Effector memory CD8-positive, alpha-beta T cell (primary cell): ENCODE measurements around the gene FRRS1.
"Not testable (repeated sequence)": the region's sequence is repeated elsewhere in the genome, so short reads cannot be mapped to it uniquely, and the experiment has no call there.

Experiments used
- ATAC-seq: fragments of 150-1000 bp; cut with Tn5 transposase; replicated peaks from 2 replicates; pipeline ENCODE4 v1.10.0; 2021; ENCODE audit warnings: mild to moderate bottlenecking, moderate library complexity
- DNase-seq, 3 experiments: peaks; one replicate each; pipeline ENCODE4 v3.0.0; 2021
- H3K27ac Mint-ChIP-seq, 2 donors: one replicate each; pipeline ENCODE4 v1.8.0; 2022; ENCODE audit warnings: mild to moderate bottlenecking in 2 of 2, mixed read lengths in 2 of 2, moderate library complexity in 2 of 2
- H3K27me3 Mint-ChIP-seq, 2 donors: one replicate each; pipeline ENCODE4 v1.8.0; 2022; ENCODE audit warnings: mixed read lengths in 2 of 2
- H3K36me3 Mint-ChIP-seq: one replicate; pipeline ENCODE4 v1.8.0; 2022; ENCODE audit warnings: mild to moderate bottlenecking, moderate library complexity, mixed read lengths; ENCODE audit not compliant: insufficient read depth
- H3K4me1 Mint-ChIP-seq, 2 donors: one replicate each; pipeline ENCODE4 v1.8.0; 2022; ENCODE audit warnings: low read depth in 2 of 2, mixed read lengths in 2 of 2
- H3K4me3 Mint-ChIP-seq, 2 donors: one replicate each; pipeline ENCODE4 v1.8.0; 2022; ENCODE audit warnings: mild to moderate bottlenecking in 2 of 2, mixed read lengths in 2 of 2, moderate library complexity in 2 of 2
- H3K9me3 Mint-ChIP-seq, 2 donors: one replicate each; pipeline ENCODE4 v1.8.0; 2022; ENCODE audit warnings: mixed read lengths in 2 of 2
- total RNA-seq, 9 experiments: gene quantifications; one replicate each; lab custom pipeline; 2026; lab: John Stamatoyannopoulos, UW

FRRS1 gene, protein sequence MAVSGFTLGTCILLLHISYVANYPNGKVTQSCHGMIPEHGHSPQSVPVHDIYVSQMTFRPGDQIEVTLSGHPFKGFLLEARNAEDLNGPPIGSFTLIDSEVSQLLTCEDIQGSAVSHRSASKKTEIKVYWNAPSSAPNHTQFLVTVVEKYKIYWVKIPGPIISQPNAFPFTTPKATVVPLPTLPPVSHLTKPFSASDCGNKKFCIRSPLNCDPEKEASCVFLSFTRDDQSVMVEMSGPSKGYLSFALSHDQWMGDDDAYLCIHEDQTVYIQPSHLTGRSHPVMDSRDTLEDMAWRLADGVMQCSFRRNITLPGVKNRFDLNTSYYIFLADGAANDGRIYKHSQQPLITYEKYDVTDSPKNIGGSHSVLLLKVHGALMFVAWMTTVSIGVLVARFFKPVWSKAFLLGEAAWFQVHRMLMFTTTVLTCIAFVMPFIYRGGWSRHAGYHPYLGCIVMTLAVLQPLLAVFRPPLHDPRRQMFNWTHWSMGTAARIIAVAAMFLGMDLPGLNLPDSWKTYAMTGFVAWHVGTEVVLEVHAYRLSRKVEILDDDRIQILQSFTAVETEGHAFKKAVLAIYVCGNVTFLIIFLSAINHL
- total RNA-seq, result 1.2 to 2.9 (median 2.0) reads per million in 9 experiments

DNA sequence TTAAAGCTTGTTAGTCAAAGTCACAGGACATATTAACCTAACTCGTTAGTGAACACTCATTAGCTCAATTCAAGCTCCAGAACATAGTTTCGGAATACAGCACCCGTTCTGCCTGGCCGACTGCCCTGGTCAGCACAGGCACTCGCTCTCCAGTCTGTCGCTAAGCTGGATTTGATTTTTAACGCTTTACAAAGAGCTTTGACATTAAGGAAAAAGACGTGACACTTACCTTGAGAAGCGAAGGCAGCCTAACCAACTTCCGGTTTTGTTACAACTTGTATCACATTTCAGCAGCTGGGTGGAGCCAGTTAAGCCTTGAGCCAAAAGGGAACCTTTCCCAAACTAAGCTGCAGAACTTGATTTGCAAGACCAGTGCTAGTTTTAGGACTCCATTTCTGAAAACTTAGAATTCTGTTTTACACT lies at the start of gene FRRS1:
TSS of gene FRRS1 (minus strand) at position 258 of the 423 bp plus-strand sequence. CDS start 17,867 bp downstream, outside the sequence.
- peak within 1 kb of the TSS; percentile 84 to 86 for H3K4me3 Mint-ChIP-seq
- ATAC-seq (peak; percentile 75), DNase-seq (peak; percentile 3 to 23 (median 16))
- peaks cover 0 to 30% of the 10 kb centered on the region in 2 donors for H3K27me3 Mint-ChIP-seq
- peaks cover 0 to 3% of the 10 kb centered on the region in 2 donors for H3K4me1 Mint-ChIP-seq
- peak within 1 kb of the TSS; percentile 87 to 90 for H3K27ac Mint-ChIP-seq
- H3K36me3 Mint-ChIP-seq, result no peaks in the 10 kb centered on the region
- H3K9me3 Mint-ChIP-seq, result no peaks in the 10 kb centered on the region

DNA sequence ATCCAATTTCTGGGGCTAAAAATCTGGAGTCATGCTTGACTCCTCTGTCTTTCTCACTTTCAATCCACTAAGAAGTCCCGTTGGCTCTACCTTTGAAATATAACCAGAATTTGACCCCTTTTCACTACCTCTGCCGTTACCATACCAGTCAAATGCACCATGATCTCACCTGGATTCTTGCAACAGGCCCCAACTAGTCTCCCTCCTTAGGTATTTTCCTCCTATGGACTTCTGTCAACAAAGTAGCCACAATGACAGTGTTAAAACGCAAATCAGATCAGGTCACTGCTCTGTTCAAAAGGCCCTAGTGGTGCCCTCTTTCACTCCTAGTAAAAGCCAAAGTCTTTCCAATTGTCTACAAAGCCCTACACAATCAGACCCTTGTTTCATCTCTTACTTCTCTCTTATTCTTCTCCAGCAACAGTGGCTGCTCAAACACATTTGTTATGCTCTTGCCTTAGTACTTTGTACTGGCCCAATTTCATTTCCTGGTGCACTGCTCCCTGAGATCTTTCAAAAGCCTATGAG lies 48.0 kb upstream of the FRRS1 start:
- Mint-ChIP-seq H3K4me3 (no peak overlapping the region), H3K36me3 (no peaks in the 10 kb centered on the region), H3K4me1 (no peaks in the 10 kb centered on the region), H3K27me3 (peaks cover 17 to 30% of the 10 kb centered on the region in 2 donors), H3K9me3 (no peaks in the 10 kb centered on the region), H3K27ac (no peak overlapping the region)
- DNase-seq (no peak), ATAC-seq (no peak)

DNA sequence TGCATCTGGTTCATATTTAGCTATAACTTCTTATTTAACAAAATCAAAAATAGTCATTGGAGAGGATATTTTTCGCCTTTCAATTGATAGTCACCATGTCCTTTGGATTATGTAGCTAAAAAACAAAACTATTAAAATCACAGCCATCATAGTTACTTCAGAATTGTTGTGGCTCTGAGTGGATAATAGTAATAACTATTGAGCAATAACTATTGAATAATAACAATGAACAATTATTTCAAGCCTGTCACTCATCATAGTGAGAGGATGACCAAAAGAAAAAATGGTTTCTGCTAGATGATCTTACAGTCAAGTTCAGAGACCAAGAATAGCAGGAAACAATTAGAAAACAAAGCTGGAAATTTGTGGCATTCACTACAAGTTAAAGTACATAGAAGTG lies 45.3 kb upstream of the FRRS1 start:
- ATAC-seq, result no peak

DNA sequence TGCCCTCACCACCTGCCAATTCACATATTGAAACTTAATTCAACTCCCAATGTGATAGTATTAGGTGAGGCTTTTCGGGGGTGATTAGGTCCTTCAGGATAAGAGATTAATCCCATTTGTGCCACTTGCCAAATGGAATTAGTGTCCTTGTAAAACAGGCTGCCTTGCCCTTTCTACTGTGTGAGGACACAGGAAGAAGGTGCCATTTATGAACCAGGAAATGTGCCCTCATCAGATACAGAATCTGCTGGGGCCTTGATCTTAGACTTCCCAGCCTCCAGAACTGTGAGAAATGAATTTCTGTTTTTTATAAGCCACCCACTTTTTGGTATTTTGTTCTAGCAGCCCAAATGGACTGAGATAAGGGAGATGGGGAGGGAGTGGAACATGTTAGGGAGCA lies 44.6 kb upstream of the FRRS1 start:
- ATAC-seq (no peak), DNase-seq (no peak)
- Mint-ChIP-seq H3K36me3 (no peaks in the 10 kb centered on the region), H3K4me3 (no peak overlapping the region), H3K27ac (no peak overlapping the region), H3K4me1 (no peaks in the 10 kb centered on the region), H3K9me3 (no peaks in the 10 kb centered on the region), H3K27me3 (peaks cover 19 to 23% of the 10 kb centered on the region in 2 donors)

More for the DNA sequence above, 45.3 kb upstream of the FRRS1 start:
- H3K27me3 Mint-ChIP-seq, result peaks cover 25 to 29% of the 10 kb centered on the region in 2 donors
- H3K4me1 Mint-ChIP-seq, result no peaks in the 10 kb centered on the region
- H3K9me3 Mint-ChIP-seq, result no peaks in the 10 kb centered on the region
- DNase-seq, result no peak
- H3K36me3 Mint-ChIP-seq, result no peaks in the 10 kb centered on the region
- H3K4me3 Mint-ChIP-seq, result no peak overlapping the region
- no peak overlapping the region for H3K27ac Mint-ChIP-seq

DNA sequence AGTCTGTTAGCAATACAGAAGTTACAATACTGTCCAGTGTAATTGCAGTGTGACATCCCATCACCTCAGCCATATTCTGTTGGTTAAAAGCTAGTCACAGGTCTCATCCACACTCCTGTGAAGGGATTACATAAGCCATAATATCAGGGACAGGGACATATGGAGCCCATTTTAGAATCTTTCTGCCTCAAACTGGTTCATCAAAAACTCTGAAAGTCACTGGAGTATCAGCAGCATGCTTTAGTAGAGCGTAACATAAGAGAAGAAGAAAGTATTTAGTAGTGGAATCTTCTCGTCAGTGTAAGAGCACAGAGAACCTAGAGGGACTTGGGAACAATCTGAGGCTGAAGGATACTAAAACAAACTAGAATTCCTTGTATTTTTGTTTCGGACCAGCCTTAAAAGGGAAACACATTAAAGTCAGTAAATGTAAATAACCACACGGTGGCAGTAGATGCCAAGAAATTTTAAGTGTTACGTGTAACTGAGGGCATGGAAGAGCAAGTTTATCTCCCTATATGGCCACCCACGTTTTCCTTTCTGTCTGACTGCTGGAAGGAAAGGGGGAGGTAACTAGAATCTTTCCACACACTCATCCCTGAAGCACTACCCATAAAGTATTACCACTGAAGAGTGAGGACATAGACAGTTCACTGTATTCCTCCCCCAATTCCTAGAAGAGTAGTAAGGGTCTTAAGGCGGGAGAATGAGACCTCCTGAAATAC lies 42.1 kb upstream of the FRRS1 start:
- no peak overlapping the region for H3K4me3 Mint-ChIP-seq
- peaks cover 12 to 17% of the 10 kb centered on the region in 2 donors for H3K27me3 Mint-ChIP-seq
- ATAC-seq (peak; percentile 86), DNase-seq (peak; percentile 37 to 47 (median 44))
- H3K9me3 Mint-ChIP-seq, result no peaks in the 10 kb centered on the region
- H3K4me1 Mint-ChIP-seq, result no peaks in the 10 kb centered on the region
- H3K36me3 Mint-ChIP-seq, result no peaks in the 10 kb centered on the region
- no peak overlapping the region for H3K27ac Mint-ChIP-seq

DNA sequence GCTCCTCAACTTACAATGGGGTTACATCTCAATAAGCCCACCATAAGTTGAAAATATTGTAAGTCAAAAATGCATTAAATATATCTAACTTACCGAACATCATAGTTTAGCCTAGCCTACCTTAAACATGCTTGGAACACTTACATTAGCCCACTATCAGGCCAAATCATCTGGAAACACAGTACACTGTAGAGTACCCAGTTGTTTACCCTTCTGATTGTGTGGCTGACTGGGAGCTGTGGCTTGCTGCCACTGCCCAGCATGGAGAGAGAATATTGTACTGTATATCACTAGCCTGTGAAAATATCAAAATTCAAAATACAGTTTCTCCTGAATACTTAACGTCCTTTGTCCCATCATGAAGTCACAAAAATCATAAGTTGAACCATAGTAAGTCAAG lies 40.4 kb upstream of the FRRS1 start:
- Mint-ChIP-seq H3K4me1 (no peaks in the 10 kb centered on the region), H3K27ac (no peak overlapping the region), H3K9me3 (no peaks in the 10 kb centered on the region), H3K27me3 (peaks cover 0 to 10% of the 10 kb centered on the region in 2 donors), H3K36me3 (no peaks in the 10 kb centered on the region), H3K4me3 (no peak overlapping the region)
- ATAC-seq, result no peak
- no peak for DNase-seq

DNA sequence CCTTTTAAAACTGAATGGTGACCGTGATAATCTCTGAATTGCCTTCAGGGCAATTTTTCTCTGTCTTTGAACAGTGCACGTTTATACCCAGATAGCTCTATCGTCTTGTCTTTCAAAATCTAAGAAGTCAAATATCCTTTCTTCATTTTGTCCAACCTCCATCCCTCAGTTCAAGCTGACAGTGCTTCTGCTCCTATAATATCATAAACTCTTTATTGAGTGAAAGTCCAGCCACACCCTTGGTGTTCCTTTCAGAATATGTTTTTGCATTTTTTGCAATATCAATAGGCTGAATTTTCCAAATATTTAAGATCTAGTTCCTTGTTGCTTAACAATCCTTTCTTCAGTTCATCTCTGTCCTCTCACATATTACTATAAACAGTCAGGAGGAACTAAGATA lies 35.1 kb upstream of the FRRS1 start:
- no peaks in the 10 kb centered on the region for H3K4me1 Mint-ChIP-seq
- ATAC-seq, result no peak
- no peak for DNase-seq
- no peak overlapping the region for H3K4me3 Mint-ChIP-seq
- no peaks in the 10 kb centered on the region for H3K9me3 Mint-ChIP-seq
- no peaks in the 10 kb centered on the region for H3K36me3 Mint-ChIP-seq
- no peak overlapping the region for H3K27ac Mint-ChIP-seq
- H3K27me3 Mint-ChIP-seq, result peaks cover 10 to 24% of the 10 kb centered on the region in 2 donors

DNA sequence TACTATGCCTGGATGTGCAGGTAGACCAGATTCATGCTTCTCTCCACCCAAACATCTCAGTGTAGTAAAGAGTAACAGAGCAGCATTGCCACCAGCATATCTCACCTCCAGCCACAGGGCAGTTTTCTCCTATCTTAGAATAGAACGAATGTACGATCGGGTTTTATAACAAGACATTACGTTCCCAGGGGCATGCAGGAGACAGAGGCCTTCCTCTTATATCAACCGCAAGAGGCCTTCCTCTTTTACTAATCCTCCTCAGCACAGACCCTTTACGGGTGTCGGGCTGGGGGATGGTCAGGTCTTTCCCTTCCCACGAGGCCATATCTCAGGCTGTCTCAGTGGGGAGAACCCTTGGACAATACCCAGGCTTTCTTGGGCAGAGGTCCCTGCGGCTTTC lies 27.4 kb upstream of the FRRS1 start:
- ATAC-seq, H3K27ac Mint-ChIP-seq, H3K4me1 Mint-ChIP-seq, H3K4me3 Mint-ChIP-seq, H3K36me3 Mint-ChIP-seq, DNase-seq, H3K9me3 Mint-ChIP-seq: not testable (repeated sequence)
- H3K27me3 Mint-ChIP-seq, result peaks cover 9 to 21% of the 10 kb centered on the region in 2 donors

DNA sequence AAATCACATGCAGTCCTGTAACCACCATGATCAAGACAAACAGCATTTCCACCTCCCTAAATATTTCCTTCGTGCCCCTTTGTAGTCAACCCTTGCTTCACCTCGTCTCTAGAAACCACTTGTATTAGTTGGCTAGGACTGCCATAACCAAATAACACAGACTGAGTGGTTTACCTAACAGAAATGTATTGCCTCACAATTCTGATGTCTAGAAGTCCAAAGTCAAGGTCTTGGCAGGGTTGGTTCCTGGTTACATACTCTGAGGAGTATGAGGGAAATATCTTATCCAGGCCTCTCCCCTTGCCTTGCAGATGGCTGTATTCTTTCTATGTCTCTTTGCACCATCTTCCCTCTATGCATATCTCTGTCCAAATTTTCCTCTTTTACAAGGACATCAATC lies 23.3 kb upstream of the FRRS1 start:
- Mint-ChIP-seq H3K27me3 (peaks cover 0 to 21% of the 10 kb centered on the region in 2 donors), H3K4me3 (no peak overlapping the region)

DNA sequence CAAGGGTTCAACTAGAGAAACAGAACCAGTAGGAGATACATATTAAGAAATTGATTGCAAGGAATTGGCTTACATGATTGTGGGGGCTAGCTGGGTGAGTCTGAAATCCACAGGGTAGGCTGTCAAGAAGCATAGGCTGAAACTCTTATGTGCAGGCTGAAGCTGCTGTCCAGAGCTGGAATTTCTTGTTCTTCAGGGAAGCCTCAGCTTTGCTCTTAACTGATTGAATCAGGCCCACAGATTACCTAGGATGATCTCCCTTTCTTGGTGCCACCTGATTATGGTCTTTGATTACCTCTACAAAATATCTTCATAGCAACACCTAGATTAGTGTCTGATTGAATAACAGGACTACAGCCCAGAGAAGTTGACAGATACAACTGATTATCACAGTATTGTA lies 22.5 kb upstream of the FRRS1 start:
- no peak for ATAC-seq
- Mint-ChIP-seq H3K27ac (no peak overlapping the region), H3K9me3 (no peaks in the 10 kb centered on the region), H3K36me3 (no peaks in the 10 kb centered on the region), H3K27me3 (peaks cover 0 to 20% of the 10 kb centered on the region in 2 donors), H3K4me1 (peaks cover 7% of the 10 kb centered on the region in 2 donors), H3K4me3 (no peak overlapping the region)
- DNase-seq, result no peak

More for the DNA sequence above, 23.3 kb upstream of the FRRS1 start:
- Mint-ChIP-seq H3K9me3 (no peaks in the 10 kb centered on the region), H3K36me3 (no peaks in the 10 kb centered on the region), H3K27ac (no peak overlapping the region), H3K4me1 (peaks cover 0 to 7% of the 10 kb centered on the region in 2 donors)
- no peak for DNase-seq
- no peak for ATAC-seq

DNA sequence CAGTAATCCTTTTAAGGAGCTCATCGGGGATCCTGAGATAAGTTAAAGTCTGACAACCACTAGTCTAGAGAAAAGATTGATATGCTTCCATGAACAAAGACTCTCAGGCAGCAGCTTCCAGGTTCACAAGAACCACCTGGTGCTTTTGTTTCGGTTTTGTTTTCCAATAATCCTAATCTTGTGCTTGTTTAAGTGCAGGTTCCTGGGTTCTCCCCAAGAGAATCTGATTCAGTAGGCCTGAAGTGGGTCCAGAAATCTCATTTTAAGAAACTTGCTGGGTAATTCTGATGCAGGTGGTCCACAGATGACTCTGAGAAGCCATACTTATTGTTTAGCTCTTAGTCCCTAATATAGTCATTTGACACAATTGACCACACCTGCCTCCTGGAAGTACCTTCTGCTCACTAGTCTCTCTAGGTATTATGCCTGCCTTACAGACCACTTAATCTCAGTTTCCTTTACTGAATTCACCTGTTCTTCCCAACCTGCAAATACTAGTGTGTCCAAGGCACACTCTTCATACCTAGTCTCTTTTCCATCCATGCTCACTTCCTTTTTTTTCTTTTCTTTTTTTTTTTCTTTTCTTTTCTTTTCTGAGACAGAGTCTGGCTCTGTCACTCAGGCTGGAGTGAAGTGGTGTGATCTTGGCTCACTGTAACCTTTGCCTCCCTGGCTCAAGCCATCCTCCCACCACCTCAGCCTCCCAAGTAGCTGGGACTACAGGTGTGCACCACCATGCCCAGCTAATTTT lies 20.5 kb upstream of the FRRS1 start:
- ATAC-seq, result no peak
- peaks cover 0 to 9% of the 10 kb centered on the region in 2 donors for H3K27me3 Mint-ChIP-seq

DNA sequence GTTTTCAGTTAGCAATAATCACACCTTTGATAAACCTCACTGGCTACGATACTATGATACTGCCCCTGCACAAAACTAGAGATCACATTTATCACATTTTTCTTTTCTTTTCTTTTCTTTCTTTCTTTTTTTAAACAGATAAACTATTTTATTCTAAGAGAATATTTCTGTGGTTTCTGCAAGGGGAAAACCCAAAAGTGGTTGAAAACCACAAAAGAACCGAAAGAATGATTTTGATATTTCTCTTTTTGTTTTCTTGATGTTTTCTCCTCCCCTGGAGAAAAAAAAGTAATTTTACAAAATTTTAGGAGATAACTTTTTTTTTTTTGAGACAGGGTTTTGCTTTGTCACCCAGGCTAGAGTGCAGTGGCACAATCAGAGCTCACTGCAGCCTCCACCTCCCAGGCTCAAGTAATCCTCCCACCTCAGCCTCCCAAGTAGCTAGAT lies 18.4 kb upstream of the FRRS1 start:
- peak; percentile 63 for ATAC-seq
- H3K27me3 Mint-ChIP-seq, result peaks cover 0 to 5% of the 10 kb centered on the region in 2 donors
- peak overlapping the region in 1 of 2 donors; percentile 12 for H3K27ac Mint-ChIP-seq
- peaks cover 7% of the 10 kb centered on the region in 2 donors for H3K4me1 Mint-ChIP-seq
- H3K36me3 Mint-ChIP-seq, result no peaks in the 10 kb centered on the region
- H3K4me3 Mint-ChIP-seq, result peak overlapping the region; percentile 31 to 32
- no peak for DNase-seq
- H3K9me3 Mint-ChIP-seq, result no peaks in the 10 kb centered on the region

More for the DNA sequence above, 20.5 kb upstream of the FRRS1 start:
- no peak overlapping the region for H3K4me3 Mint-ChIP-seq
- H3K36me3 Mint-ChIP-seq, result no peaks in the 10 kb centered on the region
- peaks cover 7% of the 10 kb centered on the region in 2 donors for H3K4me1 Mint-ChIP-seq
- H3K27ac Mint-ChIP-seq, result peak overlapping the region in 1 of 2 donors; percentile 33
- no peak for DNase-seq
- no peaks in the 10 kb centered on the region for H3K9me3 Mint-ChIP-seq
